H9 (cell line): ENCODE results near the gene NOLC1. TPM values are rescaled to one million over a fixed set of nuclear protein-coding genes. Genes with fewer than 3 reads are reported as not detected.

ENCODE experiments used
- DNase-seq: peaks from one replicate; pipeline ENCODE4 v3.0.0-alpha.2; 2017
- H2AFZ ChIP-seq: one replicate; pipeline ENCODE4 v1.6.1; 2013; ENCODE audit warnings: mild to moderate bottlenecking, low read length, control low read depth, moderate library complexity
- H2AK5ac ChIP-seq: 2 replicates; pipeline ENCODE4 v1.6.1; 2013; ENCODE audit warnings: low read length, control low read depth, mixed read lengths; ENCODE audit not compliant: insufficient read length
- H2BK120ac ChIP-seq: one replicate; pipeline ENCODE4 v1.6.1; 2013; ENCODE audit warnings: low read depth, mild to moderate bottlenecking, low read length, control low read depth, inconsistent platforms; ENCODE audit not compliant: poor library complexity, severe bottlenecking
- H2BK12ac ChIP-seq: 2 replicates; pipeline ENCODE4 v1.6.1; 2013; ENCODE audit warnings: low read length, control low read depth, mixed read lengths, low read depth; ENCODE audit not compliant: insufficient read length
- H2BK15ac ChIP-seq: 2 replicates; pipeline ENCODE4 v1.6.1; 2013; ENCODE audit warnings: low read depth, low read length, control low read depth
- H2BK20ac ChIP-seq: one replicate; pipeline ENCODE4 v1.6.1; 2013; ENCODE audit warnings: low read depth, mild to moderate bottlenecking, low read length, control low read depth, inconsistent platforms; ENCODE audit not compliant: poor library complexity, severe bottlenecking
- H2BK5ac ChIP-seq: 2 replicates; pipeline ENCODE4 v1.6.1; 2013; ENCODE audit warnings: low read length, control low read depth, mixed read lengths; ENCODE audit not compliant: insufficient read length
- H3K14ac ChIP-seq: 2 replicates; pipeline ENCODE4 v1.6.1; 2013; ENCODE audit warnings: low read length, control low read depth; ENCODE audit not compliant: insufficient read depth
- H3K18ac ChIP-seq: 2 replicates; pipeline ENCODE4 v1.6.1; 2013; ENCODE audit warnings: low read depth, mild to moderate bottlenecking, mixed read lengths, low read length, control low read depth; ENCODE audit not compliant: insufficient read length
- H3K23ac ChIP-seq: 2 replicates; pipeline ENCODE4 v1.6.1; 2013; ENCODE audit warnings: low read length, control low read depth, mixed read lengths, low read depth; ENCODE audit not compliant: insufficient read length
- H3K23me2 ChIP-seq: 2 replicates; pipeline ENCODE4 v1.6.1; 2013; ENCODE audit warnings: low read depth, mild to moderate bottlenecking, mixed read lengths, low read length, control low read depth; ENCODE audit not compliant: insufficient read length, poor library complexity, severe bottlenecking
- H3K27ac ChIP-seq: 2 replicates; pipeline ENCODE4 v1.5.1; 2013; ENCODE audit warnings: low read length, control low read depth, mixed read lengths, low read depth; ENCODE audit not compliant: insufficient read length
- H3K27me3 ChIP-seq: 2 replicates; pipeline ENCODE4 v1.6.1; 2013; ENCODE audit warnings: low read length, control low read depth, inconsistent platforms; ENCODE audit not compliant: insufficient read depth
- H3K4ac ChIP-seq: 2 replicates; pipeline ENCODE4 v1.6.1; 2013; ENCODE audit warnings: low read depth, mild to moderate bottlenecking, control low read depth, inconsistent platforms, low read length, moderate library complexity
- H3K4me1 ChIP-seq: 2 replicates; pipeline ENCODE4 v1.6.1; 2013; ENCODE audit warnings: low read length, control low read depth, inconsistent platforms; ENCODE audit not compliant: insufficient read depth
- H3K4me2 ChIP-seq: 2 replicates; pipeline ENCODE4 v1.6.1; 2013; ENCODE audit warnings: low read length, control low read depth, mixed read lengths; ENCODE audit not compliant: insufficient read length, insufficient read depth
- H3K56ac ChIP-seq: 2 replicates; pipeline ENCODE4 v1.6.1; 2013; ENCODE audit warnings: low read depth, mild to moderate bottlenecking, mixed read lengths, low read length, control low read depth; ENCODE audit not compliant: insufficient read length
- H3K79me1 ChIP-seq: 2 replicates; pipeline ENCODE4 v1.6.1; 2013; ENCODE audit warnings: low read depth, mild to moderate bottlenecking, moderate library complexity, low read length, control low read depth, inconsistent platforms; ENCODE audit not compliant: insufficient read depth, poor library complexity, severe bottlenecking
- H3K79me2 ChIP-seq: 2 replicates; pipeline ENCODE4 v1.6.1; 2013; ENCODE audit warnings: low read length, control low read depth, inconsistent platforms; ENCODE audit not compliant: insufficient read depth
- H3K9ac ChIP-seq: 2 replicates; pipeline ENCODE4 v1.6.1; 2013; ENCODE audit warnings: low read length, control low read depth, mixed read lengths; ENCODE audit not compliant: insufficient read length; ENCODE audit errors: extremely low read depth
- H3K9me3 ChIP-seq: one replicate; pipeline ENCODE4 v1.6.1; 2013; ENCODE audit warnings: low read depth, low read length, inconsistent platforms; ENCODE audit not compliant: control insufficient read depth
- H3T11ph ChIP-seq: one replicate; pipeline ENCODE4 v1.6.1; 2013; ENCODE audit warnings: mild to moderate bottlenecking, low read length, control low read depth, inconsistent platforms
- H4K20me1 ChIP-seq: one replicate; pipeline ENCODE4 v1.6.1; 2013; ENCODE audit not compliant: control insufficient read depth, insufficient read length, insufficient read depth
- H4K5ac ChIP-seq: 2 replicates; pipeline ENCODE4 v1.6.1; 2013; ENCODE audit warnings: low read depth, mild to moderate bottlenecking, mixed read lengths, low read length, control low read depth; ENCODE audit not compliant: insufficient read length
- H4K8ac ChIP-seq: replicated peaks from 2 replicates; pipeline ENCODE4 v1.6.1; 2013; ENCODE audit warnings: low read length, control low read depth, mixed read lengths, low read depth; ENCODE audit not compliant: insufficient read length
- H4K91ac ChIP-seq: 2 replicates; pipeline ENCODE4 v1.6.1; 2013; ENCODE audit warnings: low read depth, mild to moderate bottlenecking, moderate library complexity, mixed read lengths, low read length, control low read depth; ENCODE audit not compliant: insufficient read length
- H3K27ac Mint-ChIP-seq, 3 experiments: 2 replicates in 2 of 3; 3 replicates in 1 of 3; pipeline ENCODE4 v1.8.0; 2020 to 2021; ENCODE audit warnings: mixed read lengths in 3 of 3, mild to moderate bottlenecking in 1 of 3, moderate library complexity in 1 of 3
- H3K27me3 Mint-ChIP-seq: 2 replicates; pipeline ENCODE4 v1.8.0; 2021; ENCODE audit warnings: low read depth, mild to moderate bottlenecking, moderate library complexity, mixed read lengths
- H3K36me3 Mint-ChIP-seq, 3 experiments: 2 replicates in 2 of 3; 3 replicates in 1 of 3; pipeline ENCODE4 v1.8.0; 2020 to 2021; ENCODE audit warnings: low read depth in 3 of 3, mixed read lengths in 3 of 3; ENCODE audit not compliant: insufficient read depth in 1 of 3
- H3K4me1 Mint-ChIP-seq, 2 experiments: 2 replicates each; pipeline ENCODE4 v1.8.0; 2020; ENCODE audit warnings: mixed read lengths in 2 of 2
- H3K4me3 Mint-ChIP-seq, 2 experiments: 2 replicates in 1 of 2; 3 replicates in 1 of 2; pipeline ENCODE4 v1.8.0; 2020 to 2021; ENCODE audit warnings: mild to moderate bottlenecking in 2 of 2, mixed read lengths in 2 of 2, moderate library complexity in 1 of 2
- H3K9me3 Mint-ChIP-seq, 2 experiments: 2 replicates in 1 of 2; 3 replicates in 1 of 2; pipeline ENCODE4 v1.8.0; 2020; ENCODE audit warnings: mild to moderate bottlenecking in 2 of 2, mixed read lengths in 2 of 2, moderate library complexity in 1 of 2
- WGBS: extraction: QIAGEN DNeasy Blood & Tissue Kit; methylation state at CpG from one replicate; pipeline ENCODE4 v1.1.7; 2013; ENCODE audit warnings: missing lambda C conversion rate, low lambda C conversion rate, mixed read lengths; ENCODE audit not compliant: insufficient read length; ENCODE audit errors: extremely low coverage; 5-methylcytosine and 5-hydroxymethylcytosine counted together
- total RNA-seq: library from RNA; stranded (reverse); gene quantifications from 2 replicates; pipeline ENCODE4 v1.2.1, GENCODE V29; 2021
- TF ChIP-seq, protein P1 (sequence below): fragments of 200-600 bp; sonication (generic); conservative IDR thresholded peaks from 3 replicates; pipeline ENCODE4 v1.8.0; 2021; ENCODE audit warnings: antibody characterized with exemption, mild to moderate bottlenecking

Gene NOLC1
- total RNA-seq, 1 experiment from 2014 or later, result 171 TPM

GRCh38 chr10:102114861-102115618, 37.1 kb upstream of the NOLC1 start:
- no peaks in the 10 kb centered on the region for H3K9me3 Mint-ChIP-seq
- peaks cover 61 to 66% of the 10 kb centered on the region in 2 experiments for H3K4me1 Mint-ChIP-seq
- Histone ChIP-seq H4K91ac (no peak overlapping the region), H3K79me2 (peaks cover 32% of the 10 kb centered on the region; the same call in 1 of the 2 replicates), H2BK15ac (no peak overlapping the region), H3K4me2 (peak overlapping the region; percentile 25), H3K23ac (no peak overlapping the region), H3K27me3 (no peaks in the 10 kb centered on the region), H3K14ac (no peak overlapping the region; the same call in 1 of the 2 replicates), H3K23me2 (peaks cover 21% of the 10 kb centered on the region), H3K56ac (no peak overlapping the region), H3K4me1 (peaks cover 19% of the 10 kb centered on the region), H3T11ph (no peak overlapping the region), H4K8ac (no peak overlapping the region), H3K4ac (no peak overlapping the region), H3K18ac (no peak overlapping the region), H3K79me1 (peaks cover 8% of the 10 kb centered on the region), H2AFZ (no peak overlapping the region), H2AK5ac (no peak overlapping the region), H2BK5ac (no peak overlapping the region), H2BK120ac (no peak overlapping the region), H3K9ac (peak overlapping the region; percentile 21), H3K9me3 (no peaks in the 10 kb centered on the region), H4K5ac (no peak overlapping the region), H2BK12ac (no peak overlapping the region), H3K27ac (no peak overlapping the region), H4K20me1 (peaks cover 3% of the 10 kb centered on the region), H2BK20ac (no peak overlapping the region)
- peak overlapping the region; percentile 85 to 91 for H3K4me3 Mint-ChIP-seq
- WGBS, result no CpG with 5 or more reads among the region's 23 CpGs
- peak overlapping the region; percentile 88 to 97 (median 94) for H3K27ac Mint-ChIP-seq
- peak; percentile 94 for DNase-seq
- peaks cover 14 to 22% (median 20%) of the 10 kb centered on the region in 3 experiments for H3K36me3 Mint-ChIP-seq
- TF ChIP-seq, protein P1, sequence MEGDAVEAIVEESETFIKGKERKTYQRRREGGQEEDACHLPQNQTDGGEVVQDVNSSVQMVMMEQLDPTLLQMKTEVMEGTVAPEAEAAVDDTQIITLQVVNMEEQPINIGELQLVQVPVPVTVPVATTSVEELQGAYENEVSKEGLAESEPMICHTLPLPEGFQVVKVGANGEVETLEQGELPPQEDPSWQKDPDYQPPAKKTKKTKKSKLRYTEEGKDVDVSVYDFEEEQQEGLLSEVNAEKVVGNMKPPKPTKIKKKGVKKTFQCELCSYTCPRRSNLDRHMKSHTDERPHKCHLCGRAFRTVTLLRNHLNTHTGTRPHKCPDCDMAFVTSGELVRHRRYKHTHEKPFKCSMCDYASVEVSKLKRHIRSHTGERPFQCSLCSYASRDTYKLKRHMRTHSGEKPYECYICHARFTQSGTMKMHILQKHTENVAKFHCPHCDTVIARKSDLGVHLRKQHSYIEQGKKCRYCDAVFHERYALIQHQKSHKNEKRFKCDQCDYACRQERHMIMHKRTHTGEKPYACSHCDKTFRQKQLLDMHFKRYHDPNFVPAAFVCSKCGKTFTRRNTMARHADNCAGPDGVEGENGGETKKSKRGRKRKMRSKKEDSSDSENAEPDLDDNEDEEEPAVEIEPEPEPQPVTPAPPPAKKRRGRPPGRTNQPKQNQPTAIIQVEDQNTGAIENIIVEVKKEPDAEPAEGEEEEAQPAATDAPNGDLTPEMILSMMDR, result no peak
- no peaks in the 10 kb centered on the region for H3K27me3 Mint-ChIP-seq
